ENCODE data around the gene USP17L18. TPM values are rescaled to one million over a fixed set of nuclear protein-coding genes. Genes with fewer than 3 reads are reported as not detected.

The USP17L18 gene
- total RNA-seq, 1 donor from 2014 or later = not detected

Other genes with a start within 250 kb of the USP17L18 start
- gene FAM90A26, start 78.2 kb upstream of the USP17L18 start, total RNA-seq = not detected
- not detected for gene USP17L10, start 38.0 kb upstream of the USP17L18 start, total RNA-seq
- not detected for gene USP17L11, start 33.2 kb upstream of the USP17L18 start, total RNA-seq
- gene USP17L12, start 28.5 kb upstream of the USP17L18 start, total RNA-seq = not detected
- gene USP17L13, start 23.7 kb upstream of the USP17L18 start, total RNA-seq = not detected
- gene USP17L15, start 14.2 kb upstream of the USP17L18 start, total RNA-seq = not detected
- not detected for gene USP17L17, start 4.8 kb upstream of the USP17L18 start, total RNA-seq
- gene USP17L19, start 4.7 kb downstream of the USP17L18 start, total RNA-seq = not detected
- gene USP17L20, start 9.5 kb downstream of the USP17L18 start, total RNA-seq = not detected
- gene USP17L21, start 14.2 kb downstream of the USP17L18 start, total RNA-seq = not detected
- gene USP17L22, start 19.0 kb downstream of the USP17L18 start, total RNA-seq = not detected
- not detected for gene USP17L24, start 76.5 kb downstream of the USP17L18 start, total RNA-seq
- gene USP17L25, start 81.3 kb downstream of the USP17L18 start, total RNA-seq = not detected
- gene USP17L26, start 86.0 kb downstream of the USP17L18 start, total RNA-seq = not detected
- not detected for gene USP17L5, start 90.8 kb downstream of the USP17L18 start, total RNA-seq
- gene USP17L27, start 95.5 kb downstream of the USP17L18 start, total RNA-seq = not detected
- gene USP17L28, start 100.3 kb downstream of the USP17L18 start, total RNA-seq = not detected
- not detected for gene USP17L29, start 105.0 kb downstream of the USP17L18 start, total RNA-seq
- gene USP17L30, start 114.5 kb downstream of the USP17L18 start, total RNA-seq = not detected
- gene DEFB131A, start 195.8 kb downstream of the USP17L18 start, total RNA-seq = not detected

All from sciatic nerve (tissue), 1 donor.